HG02678 (cell line): Measurements from ENCODE around the gene NKD1.

Experiments used
- ATAC-seq: cut with Tn5 transposase; IDR thresholded peaks from one replicate; pipeline ENCODE4 v1.9.1; 2021; ENCODE audit warnings: mild to moderate bottlenecking, moderate library complexity; ENCODE audit not compliant: unreplicated experiment

Gene NKD1

DNA sequence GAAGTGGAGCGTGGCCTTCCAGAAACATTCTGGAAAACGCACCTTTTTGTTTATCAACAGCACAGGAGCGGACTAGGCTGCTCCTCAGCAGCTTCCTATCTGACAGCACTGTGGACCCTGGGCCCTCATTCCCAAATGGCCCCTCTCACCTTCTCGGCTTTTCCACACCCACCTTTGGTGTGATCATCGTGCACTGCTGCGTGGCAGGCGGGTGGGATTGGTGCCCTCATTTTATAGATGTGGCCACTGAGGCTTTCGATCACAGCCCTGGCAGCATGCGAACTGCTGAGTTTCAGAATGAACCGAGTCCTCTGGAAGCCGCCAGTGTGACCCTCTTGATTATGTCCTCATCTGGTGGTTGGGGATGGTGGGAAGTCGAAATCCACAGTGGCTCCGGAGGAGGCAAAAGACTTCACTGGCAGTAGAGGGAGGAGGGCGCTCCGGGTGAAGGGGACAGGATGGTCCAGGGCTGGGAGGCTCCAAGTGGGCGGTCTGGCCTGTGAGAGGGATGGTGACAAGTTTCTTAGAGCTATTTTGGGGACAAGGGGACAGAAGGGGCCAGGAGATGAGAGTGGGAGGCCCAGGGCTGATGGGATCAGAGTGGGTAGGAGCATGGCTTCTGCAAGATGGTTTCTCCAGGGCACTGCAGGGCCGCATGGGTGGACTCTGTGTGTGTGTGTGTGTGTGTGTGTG lies 49.5 kb downstream of the NKD1 start:
- no peak for ATAC-seq

DNA sequence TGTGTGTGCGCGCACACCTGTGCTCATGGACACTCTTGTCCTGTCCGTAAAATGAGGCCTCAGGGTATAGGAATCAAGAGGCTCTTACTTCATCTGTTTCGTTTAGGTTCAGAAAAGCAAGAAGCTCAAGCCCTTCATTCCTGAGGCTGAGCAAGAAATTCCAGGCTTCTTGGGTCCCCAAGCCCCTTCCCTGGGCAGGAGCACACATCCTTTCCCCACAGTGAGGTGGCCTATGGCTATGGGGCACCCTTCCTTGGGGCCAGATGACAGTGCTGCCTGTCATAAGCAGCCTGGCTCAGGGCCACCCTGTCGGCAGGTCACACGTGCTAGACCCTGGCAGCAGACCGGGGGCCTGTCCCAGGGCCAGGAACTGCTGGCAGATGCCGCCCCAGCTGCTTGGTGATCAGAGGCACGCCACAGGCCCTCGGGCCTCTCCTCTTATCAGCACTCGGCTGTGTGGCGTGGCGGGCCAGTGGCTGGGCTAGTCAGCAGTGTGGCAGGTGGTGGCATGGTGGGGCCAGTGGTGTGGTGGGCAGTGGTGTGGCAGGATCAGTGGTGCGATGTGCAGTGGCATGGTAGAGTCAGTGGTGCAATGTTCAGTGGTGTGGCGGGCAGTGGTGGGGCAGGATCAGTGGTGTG lies 50.2 kb downstream of the NKD1 start:
- no peak for ATAC-seq

DNA sequence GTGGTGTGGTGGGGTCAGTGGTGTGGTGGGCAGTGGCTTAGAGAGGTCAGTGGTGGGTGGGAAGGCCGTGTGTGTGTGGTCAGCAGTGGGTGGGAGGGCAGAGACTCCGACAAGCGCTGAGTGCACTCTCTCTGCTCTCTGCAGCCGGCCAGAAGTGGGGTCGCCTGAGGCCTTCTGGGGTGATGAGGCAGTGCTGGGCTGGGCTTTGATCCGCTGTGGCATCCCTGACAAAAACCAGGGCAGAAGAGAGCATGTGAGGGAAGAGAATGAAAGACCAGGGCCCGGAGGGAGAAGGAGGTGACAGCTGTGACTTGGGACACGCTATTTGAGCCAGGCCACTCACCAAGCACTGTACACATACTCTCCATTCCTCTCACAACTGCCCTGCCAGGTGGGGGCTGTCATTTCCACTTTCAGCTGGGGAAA lies 50.8 kb downstream of the NKD1 start:
- ATAC-seq = no peak

DNA sequence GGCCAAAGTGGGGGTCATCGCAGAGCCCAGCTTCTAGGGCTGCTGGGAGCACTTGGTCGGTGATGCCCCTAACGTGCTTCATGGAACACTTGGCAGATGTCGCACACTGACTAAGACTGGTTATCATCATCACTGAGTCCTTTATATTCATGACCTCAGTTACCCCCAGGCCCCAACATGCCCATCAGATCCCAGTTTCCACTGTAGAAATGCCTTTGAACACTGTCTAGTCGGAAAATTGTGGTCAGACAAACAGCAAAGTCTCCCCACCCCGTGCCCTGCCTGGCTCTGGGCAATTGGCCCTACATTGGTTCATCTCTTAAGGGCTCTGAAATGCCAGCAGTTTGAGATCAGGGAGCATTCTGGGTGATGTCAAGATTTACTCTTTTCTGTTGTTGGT lies 51.3 kb downstream of the NKD1 start:
- no peak for ATAC-seq

DNA sequence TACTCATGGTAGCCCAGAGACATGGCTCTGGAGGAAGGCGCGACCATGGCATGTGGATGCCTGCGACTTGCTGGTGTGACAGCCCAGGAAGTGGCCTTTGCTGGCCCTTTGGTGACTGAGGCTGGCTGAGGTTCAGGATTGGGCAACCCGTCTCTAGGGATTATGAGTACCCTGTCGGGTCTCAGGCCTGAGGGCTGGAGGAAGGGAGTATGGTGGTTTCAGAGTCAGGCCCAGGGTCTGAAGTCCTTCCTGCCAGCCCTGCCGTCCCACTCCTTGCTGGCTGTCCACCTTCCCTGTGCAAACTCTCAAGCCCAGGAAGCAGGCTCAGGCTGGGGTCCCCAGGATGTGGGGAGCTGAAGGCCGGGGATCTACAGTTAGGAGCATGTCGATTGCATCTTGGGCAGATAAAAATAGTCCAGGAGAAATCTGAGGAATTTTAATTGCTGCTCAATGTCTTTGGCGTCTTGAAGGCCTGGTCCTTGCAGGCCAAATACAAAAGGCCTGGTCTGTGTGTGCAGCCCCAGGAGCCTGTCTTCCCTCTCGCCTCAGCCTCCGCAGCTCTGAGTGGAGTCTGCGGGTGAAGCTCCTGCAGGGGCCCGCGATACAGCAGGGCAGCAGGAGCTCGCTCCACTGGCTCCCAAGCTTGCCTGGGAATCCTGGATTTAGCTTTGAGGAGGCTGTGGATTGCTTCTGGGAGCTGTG lies 52.5 kb downstream of the NKD1 start:
- no peak for ATAC-seq

DNA sequence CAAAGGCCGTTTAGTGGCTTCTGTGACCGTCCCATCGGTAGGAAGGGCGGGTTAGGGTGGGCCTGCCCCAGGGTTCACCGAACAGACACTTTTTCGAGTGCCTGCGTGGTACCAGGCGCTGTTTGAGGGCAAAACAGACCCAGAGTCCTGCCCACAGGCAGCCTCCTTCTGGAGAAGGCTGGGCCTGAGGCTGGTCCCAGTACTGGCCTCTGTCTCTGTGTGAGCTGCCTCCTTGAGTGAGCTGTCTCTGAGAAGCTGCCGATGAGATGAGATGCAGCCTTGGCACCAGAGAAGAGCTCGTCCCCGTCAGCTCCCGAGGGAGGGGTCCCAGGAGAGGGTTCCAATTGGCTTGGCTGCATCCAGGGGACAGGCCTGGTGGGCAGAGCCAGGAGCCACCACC lies 53.1 kb downstream of the NKD1 start:
- no peak for ATAC-seq

DNA sequence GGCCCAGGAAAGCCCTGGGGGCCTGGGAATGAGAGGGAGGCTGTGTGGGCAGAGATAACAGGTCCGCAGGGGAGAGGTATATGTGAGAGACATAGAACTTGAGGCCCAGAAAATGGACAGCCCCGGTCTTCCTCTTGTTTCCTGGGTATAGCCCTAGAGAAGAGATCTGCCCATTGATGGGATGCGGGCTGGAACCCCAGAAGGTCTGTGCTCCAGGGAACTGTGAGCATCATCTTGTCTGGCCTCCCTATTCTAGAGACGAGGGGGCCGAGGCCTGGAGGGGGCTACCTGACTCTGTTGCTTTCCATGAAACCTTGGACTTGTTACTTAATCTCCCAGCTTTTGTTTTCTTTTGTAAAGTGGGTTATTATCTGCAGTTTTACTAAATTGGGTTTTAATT lies 53.9 kb downstream of the NKD1 start:
- no peak for ATAC-seq

DNA sequence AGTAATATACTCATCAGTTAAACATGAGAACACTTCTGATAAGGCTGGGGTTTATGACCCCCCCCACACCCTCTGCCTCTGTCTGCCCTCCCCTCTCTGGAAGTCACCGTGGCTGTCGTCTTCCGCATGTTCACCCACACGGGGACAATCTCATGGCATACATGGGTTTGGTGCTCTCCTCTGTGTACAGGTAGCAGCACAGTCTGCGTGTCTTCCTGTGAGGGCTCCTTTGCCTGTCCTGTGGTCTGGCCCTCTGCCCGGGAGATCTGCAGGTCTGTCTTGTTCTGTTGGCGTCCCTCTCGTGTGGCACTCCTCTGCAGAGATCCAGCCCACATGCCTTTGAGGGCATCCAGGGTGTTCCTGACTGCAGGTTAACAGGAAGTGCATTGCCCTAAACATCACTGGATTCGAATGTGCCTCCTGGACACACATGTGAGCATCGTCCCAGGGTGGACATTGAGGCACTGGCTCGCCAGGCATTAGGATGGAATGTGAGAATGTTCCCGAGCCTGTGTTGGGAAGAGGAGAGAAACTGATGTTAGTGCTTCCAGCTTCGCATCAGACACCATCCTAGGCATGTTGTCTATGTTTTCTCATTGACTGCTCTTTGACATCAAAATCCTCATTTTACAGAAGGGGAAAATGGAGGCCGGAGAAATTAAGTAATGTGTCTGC lies 54.5 kb downstream of the NKD1 start:
- ATAC-seq = no peak

DNA sequence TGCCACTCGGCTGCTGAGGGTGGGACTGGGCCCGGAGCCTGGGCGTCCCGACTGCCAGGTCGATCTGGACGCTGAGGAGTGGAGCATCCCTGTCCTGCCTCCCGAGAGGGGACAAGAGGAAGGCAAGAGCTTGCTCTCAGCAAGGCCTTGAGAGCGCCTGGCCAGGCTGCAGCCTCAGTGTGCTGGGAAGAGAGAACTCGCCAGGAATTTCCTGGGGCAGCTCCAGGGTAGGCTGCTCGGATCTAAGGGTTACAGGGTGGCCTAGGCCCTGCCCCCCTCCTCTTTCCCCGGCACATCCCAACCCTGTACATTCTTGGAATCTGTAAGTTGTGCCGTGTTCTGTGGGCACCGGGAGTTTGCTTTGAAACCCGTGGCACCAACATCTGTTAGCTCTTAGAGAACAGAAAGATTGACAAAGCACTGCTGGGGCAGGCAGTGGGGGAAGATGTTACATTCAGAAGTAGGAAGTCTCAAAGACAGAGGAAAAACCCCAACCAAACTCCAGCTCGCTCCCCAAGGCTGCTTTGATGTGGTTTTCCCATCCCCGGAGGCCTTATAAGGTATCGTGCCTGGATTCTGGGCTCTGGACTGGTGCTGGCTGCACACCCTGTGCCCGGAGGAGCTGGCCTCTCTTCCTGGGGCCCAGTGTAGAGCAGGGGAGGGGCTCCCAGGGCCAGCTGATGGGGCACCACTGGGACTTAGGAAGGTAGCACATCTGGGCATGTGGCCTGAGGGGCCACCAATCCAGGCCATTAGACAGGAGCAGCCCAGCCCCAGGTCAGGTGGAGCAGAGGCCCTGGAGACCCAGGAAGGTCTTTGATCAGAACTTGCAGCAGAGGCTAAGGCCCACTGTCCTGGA lies 55.2 kb downstream of the NKD1 start:
- ATAC-seq = no peak

DNA sequence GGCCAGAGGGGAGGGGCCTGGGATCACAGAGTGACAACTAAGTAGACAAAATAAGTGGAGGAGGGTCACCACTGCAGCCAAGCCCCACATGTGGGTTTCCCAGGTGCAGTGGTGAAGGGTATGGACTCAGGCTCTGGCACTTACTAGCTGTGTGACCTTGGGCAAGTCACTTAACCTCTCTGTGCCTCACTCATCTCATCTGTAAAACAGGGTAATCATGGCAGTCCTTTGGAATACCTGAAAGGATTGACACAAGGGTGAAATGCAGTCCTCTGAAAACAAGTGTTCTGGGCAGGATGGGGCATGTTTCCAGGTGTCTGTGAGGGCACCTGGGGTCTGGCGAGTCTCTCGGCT lies 55.8 kb downstream of the NKD1 start:
- no peak for ATAC-seq

DNA sequence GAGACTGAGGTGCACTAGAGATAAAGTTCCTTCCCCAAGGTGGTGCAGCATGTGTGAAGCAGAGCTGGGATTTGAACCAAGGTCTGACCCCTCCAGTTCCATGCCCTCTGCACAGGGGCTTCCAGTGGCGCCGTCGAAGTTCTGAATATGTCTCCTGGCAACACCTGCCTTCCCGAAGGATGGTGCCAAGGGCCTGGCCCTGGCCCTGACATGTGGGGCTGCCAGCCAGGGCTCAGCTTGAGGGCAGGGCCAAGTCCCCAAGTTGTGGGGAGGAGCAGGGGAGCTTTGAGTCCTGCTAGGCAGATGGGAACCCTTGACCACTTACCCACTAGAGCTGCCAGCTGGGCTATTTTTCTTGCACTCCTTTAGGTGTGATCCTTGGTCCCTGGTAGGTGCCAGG lies 56.4 kb downstream of the NKD1 start:
- ATAC-seq = no peak

DNA sequence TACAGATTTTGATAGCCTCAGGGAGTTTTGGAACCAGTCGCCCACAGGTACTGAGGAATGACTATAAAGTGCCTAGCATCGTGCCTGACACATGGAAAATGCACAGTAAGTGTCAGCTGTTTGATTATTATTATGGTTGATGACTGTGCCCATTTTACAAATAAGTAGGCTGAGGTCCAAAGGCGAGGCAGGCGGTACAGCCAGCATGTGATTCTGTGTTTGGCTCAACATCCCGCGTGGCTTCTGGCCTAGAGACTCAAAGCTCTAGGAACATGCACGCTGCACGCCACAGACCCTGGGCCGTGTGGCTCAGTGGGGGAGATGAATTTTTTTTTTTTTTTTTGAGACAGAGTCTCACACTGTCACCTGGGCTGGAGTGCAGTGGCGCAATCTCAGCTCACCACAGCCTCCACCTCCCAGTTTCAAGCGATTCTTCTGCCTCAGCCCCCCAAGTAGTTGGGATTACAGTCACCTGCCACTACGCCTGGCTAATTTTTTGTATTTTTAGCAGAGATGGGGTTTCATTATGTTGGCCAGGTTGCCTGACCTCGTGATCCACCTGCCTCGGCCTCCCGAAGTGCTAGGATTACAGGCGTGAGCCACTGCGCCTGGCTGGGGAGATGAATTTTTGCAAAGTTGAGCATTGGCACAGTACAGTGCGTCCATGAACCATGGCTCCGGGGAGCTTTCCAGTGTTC lies 57.7 kb downstream of the NKD1 start:
- no peak for ATAC-seq

DNA sequence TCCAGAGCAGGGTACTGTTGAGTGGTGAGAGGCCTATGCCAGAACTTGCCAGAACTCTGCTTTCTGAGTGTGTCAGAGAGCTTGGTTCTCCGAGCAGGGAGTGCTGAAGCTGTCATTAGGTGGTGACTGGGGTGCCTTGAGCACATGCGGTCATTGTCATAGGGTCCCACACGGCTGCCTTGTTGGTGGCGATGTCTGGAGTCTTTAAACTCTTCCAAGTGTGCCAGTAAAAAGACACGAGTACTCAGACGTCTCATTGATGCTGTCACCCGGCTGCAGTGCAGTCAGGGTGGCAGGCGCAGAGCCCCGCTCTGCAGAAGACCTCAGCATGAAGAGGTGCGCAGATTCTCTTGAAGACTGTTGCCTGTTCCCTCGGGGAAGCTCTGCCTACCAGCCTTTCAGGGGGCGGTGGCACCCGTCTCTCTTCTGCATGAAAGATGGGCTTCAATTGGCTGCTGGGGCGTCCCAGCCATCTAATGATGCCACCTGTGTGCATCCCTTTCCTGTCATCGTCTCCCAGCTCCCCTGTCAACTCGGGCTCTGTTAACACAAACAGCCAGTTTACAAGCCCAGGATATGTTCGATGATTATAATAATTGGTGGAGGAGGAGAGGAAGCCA lies 58.3 kb downstream of the NKD1 start:
- ATAC-seq = no peak

DNA sequence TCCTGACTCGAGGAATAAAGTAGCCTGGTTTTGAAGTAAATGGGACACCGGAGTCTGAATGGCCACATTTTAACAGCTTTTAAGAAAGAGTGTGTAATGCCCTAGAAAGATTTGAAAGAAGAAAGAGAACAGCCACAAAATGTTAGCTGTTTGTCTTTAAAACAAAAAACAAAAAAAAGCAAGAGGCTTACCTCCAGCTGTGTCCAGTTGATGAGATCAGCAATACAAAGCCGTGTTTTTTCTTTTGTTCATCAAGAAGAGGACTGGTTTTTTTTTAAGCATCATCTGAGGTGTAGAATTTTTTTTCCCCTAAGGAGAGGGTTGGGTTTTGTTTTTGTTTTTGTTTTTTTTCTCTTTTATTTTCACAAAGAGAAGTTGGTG lies 58.8 kb downstream of the NKD1 start:
- ATAC-seq = no peak

DNA sequence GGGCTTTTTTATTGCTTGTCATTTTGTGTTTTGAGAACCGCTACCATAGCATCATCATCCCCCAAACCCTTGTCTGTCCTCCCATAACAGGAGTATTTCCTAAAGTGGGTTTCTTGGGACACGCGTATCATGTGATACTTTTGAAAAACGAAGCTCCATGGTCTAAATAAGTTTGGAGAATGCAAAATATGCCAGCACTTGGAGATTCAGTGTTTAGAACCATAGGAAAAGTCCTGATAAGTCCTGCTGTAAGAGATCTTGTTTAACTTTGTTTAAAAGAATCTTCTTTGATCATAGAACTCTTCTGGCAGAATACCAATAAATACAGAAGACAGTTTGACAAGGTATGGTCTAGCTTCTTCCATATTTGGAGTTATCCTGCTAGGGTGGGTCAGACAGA lies 59.3 kb downstream of the NKD1 start:
- no peak for ATAC-seq

DNA sequence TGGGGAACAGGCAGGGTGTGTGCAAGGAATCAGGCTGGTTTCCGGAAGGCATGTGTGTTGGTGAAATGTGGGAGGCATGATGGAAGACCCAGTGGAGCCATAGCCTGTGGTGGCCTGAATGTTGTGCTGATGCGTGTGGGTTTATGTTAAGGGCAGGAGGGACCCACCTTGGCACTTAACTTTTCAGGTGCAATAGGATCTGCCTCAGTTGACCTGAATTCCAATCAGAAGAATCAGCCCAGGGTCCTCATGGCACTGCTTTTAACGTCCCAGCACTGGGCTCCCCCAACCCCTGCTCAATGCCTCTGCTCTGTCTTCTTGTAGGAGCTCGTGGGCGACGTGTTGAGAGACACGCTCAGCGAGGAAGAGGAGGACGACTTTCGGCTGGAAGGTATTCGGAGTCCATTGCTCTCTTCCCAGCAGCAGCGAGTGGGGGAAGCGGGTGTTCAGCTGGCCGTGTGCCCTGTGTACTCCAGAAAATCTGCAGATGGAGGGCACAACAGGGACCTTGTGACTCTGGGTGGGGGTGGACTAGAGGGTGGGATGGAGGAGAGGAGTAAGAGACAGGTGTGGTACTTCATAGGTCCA lies 59.9 kb downstream of the NKD1 start:
- no peak for ATAC-seq

DNA sequence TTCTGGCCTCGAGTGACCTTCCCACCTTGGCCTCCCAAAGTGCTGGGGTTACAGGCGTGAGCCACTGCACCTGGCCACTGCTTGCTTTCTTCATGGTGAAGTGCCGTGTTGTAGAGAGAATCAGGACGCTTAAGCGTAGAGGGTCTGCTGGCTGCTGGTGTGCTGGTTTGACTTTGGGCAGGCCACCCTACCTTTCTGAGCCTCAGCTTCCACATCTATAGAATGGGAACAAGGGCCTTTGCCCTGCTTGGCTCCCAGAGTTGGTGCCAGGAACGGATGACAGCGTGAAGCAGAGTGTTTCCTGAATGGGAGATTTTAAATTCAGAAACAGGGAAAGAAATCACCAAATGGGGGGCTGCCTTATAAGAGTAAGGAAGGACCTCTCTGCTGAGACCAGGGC lies 60.9 kb downstream of the NKD1 start:
- ATAC-seq = no peak

DNA sequence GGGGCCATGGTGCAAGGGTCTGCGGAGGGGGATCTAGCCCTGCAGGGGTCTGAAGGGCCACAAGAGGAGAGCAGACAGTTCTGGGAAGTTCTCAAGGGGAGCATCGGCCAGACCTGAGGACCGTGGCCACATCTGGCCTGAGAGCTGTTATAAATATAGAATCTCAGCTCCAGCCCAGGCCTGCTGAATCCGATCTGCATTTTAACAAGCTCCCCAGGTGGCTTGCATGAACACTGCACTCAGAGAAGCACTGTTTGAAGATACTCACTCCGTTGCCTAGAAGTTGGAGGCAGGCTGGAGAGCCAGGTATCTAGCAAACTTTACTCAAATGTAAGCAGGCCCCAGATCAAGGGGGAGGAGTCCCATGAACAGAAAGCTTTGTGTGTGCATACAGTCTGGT lies 61.3 kb downstream of the NKD1 start:
- no peak for ATAC-seq
